DMS53 treated with DMSO at 0.1 percent for 48 hours (cell line): ENCODE results near the gene SOX13.
"Not testable (repeated sequence)": the region's sequence is repeated elsewhere in the genome, so short reads cannot be mapped to it uniquely, and the experiment has no call there.

Experiments
- DNase-seq: peaks from one replicate; lab custom pipeline; 2025; ENCODE audit not compliant: unreplicated experiment; lab: John Stamatoyannopoulos, UW

Gene SOX13

GRCh38 chr1:204072931-204073836 is at the start of gene SOX13:
Gene SOX13 (plus strand): TSS chr1:204073115. CDS start chr1:204112916, 39,801 bp downstream.
- DNase-seq = peak; percentile 92

DNA sequence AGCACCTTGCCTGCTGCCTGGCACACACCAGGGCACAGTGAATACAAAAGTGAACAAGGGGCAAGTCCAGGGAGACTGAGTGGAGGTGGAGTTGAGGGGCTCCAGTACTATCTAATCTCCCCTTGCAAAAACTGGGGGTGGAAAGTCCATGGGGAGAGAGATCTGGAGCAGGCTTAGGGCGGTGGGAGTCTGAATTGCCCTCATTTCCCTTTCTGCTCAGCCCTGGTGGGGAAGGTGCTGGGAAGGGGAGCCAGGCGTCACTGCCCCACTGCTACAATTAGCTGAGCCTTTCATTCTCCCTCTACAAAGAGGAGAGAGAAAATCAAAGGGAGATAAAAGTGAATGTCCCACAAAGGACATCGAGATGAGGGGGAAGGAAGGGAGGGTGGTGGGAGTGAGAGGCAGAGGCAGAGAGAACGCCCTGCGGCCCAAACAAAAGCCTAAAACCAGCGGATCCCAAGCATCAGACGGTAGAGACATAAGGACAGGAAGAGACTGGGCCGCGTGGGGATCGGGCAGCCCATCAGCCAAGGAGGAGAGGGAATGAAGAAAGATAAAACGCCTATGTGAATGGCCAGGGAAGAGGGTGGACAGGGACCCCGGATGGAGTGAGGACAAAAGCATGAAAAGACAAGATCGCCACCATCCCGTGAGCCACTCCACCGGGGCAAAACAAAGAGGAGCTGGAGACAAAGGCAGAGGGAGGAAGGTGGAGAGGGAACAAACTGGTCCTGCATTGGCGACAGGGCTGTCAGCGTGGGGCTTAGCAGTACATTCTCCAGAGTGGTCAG is 46.8 kb upstream of the SOX13 start:
- DNase-seq = no peak

DNA sequence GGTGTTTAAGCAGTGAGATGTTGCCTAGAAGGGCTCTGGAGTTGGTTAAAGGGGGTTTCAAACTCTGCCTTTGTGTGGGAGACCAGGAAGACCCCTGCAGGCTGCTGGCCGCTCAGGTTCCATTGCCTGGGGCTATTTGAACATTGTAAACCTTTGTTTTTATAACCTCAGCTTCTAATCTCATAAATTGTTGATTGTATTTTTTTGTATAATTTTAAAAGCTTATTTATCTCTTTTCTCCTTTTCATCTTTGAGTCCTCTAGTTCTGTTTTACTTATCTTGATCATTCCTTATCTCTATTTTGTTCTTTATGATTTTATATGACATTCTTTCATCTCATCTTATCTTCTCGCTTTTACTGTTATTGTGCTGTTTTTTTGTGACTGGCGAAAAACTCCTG is 45.5 kb upstream of the SOX13 start:
- DNase-seq = no peak

DNA sequence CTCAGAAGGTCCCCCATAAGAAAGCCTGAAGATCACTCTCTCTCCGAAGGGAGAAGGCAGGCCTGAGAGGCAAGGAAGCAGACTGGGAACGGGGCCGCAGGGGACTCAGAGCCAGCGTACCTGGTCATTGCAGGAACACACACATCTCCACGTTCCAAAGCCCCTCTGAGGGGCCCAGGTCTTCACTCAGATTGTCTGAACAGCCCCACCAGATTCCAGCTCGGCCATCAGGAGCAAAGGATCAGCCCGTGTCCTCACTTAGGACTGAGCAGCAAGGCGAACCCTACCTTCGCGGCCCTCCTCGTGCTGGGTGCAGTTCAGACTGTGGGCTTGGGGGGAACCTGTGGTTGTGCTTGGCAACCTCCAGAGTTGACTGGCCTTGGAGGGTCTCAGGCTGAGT is 43.9 kb upstream of the SOX13 start:
- DNase-seq = no peak

DNA sequence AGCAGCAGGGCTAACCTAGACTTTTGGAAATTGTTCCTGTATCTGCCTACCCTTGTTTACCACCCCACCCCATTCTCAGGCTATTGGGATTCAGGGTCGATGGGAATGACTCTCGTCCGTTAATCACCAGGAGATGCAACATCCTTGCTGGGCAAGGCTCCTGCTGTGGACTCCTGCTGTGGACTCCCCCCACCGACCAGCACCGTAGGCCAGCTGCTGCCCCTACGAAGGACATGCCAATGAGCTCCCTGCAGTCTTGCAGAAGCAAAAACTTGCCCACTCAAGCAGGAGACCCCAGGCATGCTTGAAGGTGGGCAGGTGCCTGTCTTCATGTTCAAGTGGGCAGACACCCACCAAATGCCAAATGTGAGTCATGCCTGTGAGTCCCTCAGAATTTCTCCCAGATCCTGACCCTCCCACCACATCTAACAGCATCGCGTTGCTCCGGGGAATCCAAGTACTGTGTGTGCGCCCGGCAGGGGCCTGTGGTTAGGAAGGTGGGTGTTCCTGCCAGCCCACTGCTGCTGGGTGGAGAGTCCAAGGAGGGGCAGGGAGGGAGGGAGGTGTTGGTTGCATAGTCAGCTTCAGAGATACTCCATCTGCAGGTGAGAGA is 41.7 kb upstream of the SOX13 start:
- DNase-seq = no peak

DNA sequence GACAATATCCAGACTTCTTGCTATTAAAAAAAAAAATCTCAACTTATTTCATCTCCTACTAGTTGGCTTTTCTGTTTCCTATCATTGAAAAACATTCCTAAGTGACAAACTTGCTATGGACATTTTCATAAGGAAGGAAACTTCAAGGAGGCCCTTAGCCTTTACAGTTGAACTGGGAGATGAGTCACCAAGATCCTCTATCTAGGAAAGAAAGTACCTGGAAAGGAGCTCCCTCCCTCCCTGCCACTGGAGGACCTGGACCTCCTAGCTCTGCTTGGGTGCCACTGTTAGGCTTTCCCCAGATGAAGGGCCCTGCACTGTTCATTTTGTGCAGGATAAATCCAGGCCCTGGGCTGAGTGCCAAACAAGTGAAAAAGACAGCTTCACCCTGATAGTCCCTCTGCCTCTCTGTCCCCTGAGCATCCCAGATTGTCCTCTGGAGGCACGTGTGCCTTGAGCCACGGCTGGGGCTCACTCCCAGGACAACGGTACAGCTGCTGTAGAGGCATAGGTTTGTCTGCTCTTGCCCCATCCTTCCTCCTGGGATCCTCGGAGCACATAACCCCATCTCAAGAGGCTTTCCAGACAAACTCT is 40.2 kb upstream of the SOX13 start:
- DNase-seq = no peak

DNA sequence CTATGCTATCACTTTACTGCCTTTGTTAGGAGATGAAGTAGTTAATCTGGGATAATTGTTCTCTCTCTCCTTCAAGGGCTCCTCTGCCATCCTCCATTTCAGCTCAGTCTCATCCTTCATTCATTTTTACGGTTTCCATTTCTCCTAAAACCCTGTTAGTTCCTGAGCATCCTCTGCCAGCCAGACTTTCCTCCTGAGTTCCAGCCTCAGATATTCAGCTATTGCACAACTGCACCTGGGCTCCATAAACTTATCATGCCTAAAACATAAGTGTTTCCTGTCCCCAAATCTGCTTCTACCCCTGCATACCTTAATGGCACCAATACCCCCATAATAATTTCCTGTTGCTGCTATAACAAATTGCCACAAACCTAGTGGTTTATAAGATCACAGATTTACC is 39.6 kb upstream of the SOX13 start:
- no peak for DNase-seq

DNA sequence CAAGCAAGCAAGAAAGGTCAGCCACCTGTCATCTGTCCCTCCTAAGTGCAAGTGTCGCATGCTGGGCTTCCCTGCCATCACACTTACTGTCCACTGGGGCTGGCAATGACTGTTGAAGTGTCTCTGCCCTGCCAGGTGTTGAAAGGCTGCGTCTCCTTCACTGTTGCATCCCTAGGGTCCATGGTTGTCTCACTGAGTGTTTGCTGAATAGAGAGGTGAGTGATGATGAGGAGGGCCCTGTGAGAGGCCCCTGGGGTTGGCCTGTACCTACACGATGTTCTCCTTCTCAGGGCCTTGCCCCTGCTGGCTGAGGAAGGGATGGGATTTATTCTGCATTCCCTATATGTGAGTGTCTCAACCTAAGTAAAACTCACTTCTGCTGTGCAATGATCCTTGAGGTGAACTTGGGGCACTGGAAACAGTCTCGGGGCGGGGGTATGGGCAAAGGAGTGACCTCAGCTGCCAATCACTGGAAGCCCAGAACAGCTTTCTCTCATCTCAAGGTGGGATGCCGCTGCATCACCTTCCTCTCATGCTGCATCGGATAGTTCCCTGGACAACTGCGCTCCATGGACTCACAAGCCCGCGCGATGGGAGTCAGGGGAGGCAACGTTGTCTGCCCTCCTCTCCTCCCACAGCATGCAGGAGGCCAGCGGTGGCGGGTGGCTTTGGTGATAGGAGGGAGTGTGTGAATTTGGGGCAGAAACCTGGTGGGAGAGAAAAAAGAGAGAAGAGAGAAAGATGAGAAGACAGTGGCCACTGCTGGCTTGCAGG is 35.8 kb upstream of the SOX13 start:
- no peak for DNase-seq

DNA sequence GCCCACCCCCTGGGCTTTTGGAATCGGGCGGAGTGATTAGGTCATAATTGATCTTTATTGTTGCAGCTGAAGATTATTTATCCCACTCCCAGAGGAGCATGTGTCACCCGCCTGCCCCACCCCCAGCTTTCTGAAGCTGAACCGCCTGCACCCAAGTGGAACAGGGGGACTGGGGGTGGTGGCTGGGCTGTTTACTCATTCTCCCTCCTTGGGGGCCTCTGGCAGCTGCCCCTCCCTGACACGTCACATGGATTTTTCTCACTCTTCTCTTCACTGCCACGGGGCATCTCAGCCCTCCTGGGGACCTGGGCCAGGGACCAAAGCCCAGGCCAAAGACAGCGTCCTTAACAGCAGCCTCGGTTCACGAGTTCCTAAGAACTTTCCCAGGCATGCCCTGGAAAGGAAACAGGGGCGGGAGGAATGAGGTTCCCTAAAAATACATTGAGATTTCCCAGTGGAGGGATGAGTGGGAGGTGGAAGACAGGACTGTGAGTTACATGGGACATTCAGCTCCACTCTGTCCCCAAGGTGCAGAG is 31.6 kb upstream of the SOX13 start:
- DNase-seq = no peak

DNA sequence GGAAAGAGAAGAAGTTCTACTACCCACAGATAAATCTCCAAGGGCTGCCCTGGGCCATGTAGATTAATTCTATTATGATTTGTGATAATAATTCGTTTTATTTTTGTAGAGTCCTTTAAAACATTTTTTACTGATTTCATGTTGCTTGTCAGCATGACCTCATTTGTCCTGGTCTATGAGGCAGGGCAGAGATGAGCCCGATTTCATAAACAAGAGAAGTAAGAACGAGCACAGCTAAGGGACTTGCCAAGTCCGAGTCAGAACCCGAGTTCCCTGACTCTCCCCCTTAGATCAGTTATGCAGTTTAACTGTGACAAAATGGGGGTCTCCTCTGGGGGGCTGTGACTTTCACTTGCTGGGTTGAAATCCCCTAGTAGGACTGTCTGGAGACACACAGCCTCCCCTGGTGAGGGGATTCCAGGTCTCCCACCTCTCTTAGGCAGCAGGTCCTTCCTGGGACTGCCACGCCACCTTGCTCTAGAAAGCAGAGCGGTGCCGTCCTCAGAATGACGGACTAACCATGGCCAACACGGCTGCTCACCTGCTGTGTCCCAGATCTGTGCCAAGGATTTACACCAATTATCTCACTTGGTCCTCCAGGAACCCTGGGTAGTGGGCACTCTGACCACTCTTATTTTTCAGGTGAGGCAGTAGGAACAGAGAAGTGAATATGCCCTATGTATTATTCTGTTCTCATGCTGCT is 31.0 kb upstream of the SOX13 start:
- DNase-seq = no peak

GRCh38 chr1:204042516-204042915 is 30.4 kb upstream of the SOX13 start:
- DNase-seq = no peak

DNA sequence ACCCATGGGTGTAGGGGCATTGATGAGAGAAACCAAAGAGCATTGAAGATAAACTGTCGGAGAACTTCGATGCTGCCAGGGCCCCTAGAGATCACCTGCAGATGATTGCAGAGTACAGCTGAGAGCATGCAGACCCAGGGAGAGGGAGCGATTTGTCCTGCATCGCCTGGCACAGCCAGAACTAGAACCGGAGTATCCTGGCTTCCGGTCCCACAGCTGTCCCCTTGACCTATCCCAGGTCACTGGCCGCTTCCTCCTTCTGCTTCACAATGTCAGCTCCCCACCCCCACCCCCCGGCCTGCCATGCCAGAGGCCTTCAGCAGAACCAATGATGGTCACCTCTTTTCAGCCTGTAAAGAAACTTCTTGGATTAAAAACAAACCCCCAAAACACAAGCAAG is 29.2 kb upstream of the SOX13 start:
- no peak for DNase-seq

DNA sequence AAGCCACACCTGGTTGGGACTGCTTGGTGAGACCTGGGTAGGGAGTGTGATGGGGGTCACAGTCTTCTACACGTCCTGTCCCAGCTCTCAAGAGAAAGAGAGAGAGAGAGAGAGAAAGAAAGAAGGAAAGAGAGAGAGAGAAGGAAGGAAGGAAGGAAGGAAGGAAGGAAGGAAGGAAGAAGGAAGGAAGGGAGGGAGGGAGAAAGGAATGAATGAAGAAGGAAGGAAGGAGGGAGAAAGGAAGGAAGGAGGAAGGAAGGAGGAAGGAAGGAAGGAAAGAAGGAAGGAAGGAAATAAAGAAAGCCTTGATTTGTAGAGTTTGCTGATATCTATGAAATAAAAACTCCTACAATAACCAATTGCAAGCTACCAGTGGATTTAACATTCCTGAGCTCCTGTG is 28.5 kb upstream of the SOX13 start:
- DNase-seq = no peak

DNA sequence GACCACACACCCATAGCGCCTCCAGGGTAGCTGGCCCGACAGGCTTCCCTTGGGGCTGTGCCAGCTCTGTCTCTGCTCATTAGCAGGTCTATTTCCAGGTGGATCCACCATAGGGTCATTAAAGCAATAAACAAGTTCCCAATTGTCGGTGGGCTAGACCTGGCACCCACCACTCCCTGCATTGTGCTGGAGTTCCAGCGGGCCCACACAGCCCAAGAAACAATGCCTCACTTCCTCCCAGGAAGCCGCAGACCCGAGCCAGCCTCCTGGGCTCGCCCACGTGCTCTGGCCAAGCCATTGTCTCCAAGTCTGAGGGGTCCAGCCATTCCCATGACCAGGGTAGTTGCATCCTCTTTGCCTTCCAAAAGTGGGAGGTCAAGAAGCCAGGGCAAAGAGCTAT is 27.5 kb upstream of the SOX13 start:
- DNase-seq = no peak

DNA sequence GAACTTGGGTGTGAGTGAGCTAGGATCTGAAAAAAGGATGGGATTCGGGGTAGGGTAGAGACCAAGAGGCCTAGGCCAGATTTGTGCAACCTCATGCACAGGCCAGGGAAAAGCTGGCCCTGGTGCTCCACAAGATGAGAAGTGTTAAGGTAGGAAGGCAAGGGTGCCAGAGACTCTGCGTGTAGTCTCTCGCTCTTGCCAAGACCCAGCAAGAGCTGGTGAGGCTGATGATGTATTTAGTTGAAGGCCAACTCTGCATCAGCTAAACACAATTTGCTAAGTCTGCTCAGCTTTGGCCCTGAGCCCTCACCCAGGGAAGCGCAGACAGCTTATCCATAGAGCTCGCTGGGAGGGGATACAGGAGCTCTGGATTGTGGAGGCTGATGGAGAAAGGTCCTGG is 26.6 kb upstream of the SOX13 start:
- no peak for DNase-seq

DNA sequence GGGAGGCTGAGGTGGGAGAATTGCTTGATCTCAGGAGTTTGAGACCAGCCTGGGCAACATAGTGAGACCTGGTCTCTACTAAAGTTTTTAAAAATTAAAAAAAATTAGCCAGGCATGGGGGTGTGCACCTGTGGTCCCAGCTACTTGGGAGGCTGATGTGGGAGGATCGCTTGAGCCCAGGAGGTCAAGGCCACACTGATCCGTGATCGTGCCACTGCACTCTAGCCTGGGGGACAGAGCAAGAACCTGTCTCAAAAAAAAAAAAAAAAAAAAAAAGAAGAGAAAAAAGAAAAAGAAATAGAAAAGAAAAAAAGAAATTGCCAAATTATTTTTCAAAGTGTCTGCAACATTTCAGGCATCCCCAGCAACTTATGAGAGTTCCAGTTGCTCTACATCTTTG is 24.1 kb upstream of the SOX13 start:
- not testable (repeated sequence) for DNase-seq

- DNase-seq = no peak
Measured at GRCh38 chr1:204051258-204051657, 21.7 kb upstream of the SOX13 start.

DNA sequence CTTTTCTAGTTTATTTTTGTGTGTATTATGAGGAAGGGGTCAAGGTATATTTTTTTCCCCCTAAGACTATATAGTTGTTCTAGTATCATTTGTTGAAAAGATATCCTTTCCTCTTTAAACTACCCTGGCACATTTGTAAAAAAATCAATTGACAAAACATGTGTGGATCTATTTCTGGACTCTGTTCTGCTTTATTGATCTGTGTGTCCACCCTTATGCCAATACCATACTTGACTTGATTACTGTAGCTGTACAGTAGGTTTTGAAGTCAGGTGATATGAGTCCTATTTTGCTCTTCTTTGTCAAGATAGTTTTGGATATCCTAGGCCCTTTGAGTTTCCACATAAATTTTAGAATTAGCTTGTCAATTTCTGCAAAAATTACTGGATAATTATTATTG is 21.2 kb upstream of the SOX13 start:
- no peak for DNase-seq

DNA sequence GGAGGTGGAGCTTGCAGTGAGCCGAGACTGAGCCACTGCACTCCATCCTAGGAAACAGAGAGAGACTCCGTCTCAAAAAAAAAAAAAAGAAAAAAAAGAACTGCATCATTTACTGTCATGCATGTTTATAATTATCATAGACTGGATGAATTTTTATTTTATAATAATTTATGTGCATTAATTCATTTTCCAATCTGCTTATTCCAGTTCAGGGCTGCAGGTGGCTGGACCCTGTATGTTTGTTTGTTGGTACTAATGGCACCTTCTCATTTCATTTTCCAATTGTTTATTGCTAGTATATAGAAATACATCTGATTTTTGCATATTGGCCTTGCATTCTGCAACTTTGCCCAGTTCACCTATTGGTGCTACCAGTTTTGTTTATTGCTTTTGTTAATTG is 19.0 kb upstream of the SOX13 start:
- no peak for DNase-seq

- no peak for DNase-seq
Measured at GRCh38 chr1:204059970-204060369, 12.9 kb upstream of the SOX13 start.
